H9 (cell line): ENCODE results near the gene MEF2C. TPM values are rescaled to one million over a fixed set of nuclear protein-coding genes. Genes with fewer than 3 reads are reported as not detected.

Source experiments
- DNase-seq: peaks from one replicate; pipeline ENCODE4 v3.0.0-alpha.2; 2017
- H2AFZ ChIP-seq: one replicate; pipeline ENCODE4 v1.6.1; 2013; ENCODE audit warnings: mild to moderate bottlenecking, low read length, control low read depth, moderate library complexity
- H2AK5ac ChIP-seq: 2 replicates; pipeline ENCODE4 v1.6.1; 2013; ENCODE audit warnings: low read length, control low read depth, mixed read lengths; ENCODE audit not compliant: insufficient read length
- H2BK120ac ChIP-seq: one replicate; pipeline ENCODE4 v1.6.1; 2013; ENCODE audit warnings: low read depth, mild to moderate bottlenecking, low read length, control low read depth, inconsistent platforms; ENCODE audit not compliant: poor library complexity, severe bottlenecking
- H2BK12ac ChIP-seq: 2 replicates; pipeline ENCODE4 v1.6.1; 2013; ENCODE audit warnings: low read length, control low read depth, mixed read lengths, low read depth; ENCODE audit not compliant: insufficient read length
- H2BK15ac ChIP-seq: 2 replicates; pipeline ENCODE4 v1.6.1; 2013; ENCODE audit warnings: low read depth, low read length, control low read depth
- H2BK20ac ChIP-seq: one replicate; pipeline ENCODE4 v1.6.1; 2013; ENCODE audit warnings: low read depth, mild to moderate bottlenecking, low read length, control low read depth, inconsistent platforms; ENCODE audit not compliant: poor library complexity, severe bottlenecking
- H2BK5ac ChIP-seq: 2 replicates; pipeline ENCODE4 v1.6.1; 2013; ENCODE audit warnings: low read length, control low read depth, mixed read lengths; ENCODE audit not compliant: insufficient read length
- H3K14ac ChIP-seq: 2 replicates; pipeline ENCODE4 v1.6.1; 2013; ENCODE audit warnings: low read length, control low read depth; ENCODE audit not compliant: insufficient read depth
- H3K18ac ChIP-seq: 2 replicates; pipeline ENCODE4 v1.6.1; 2013; ENCODE audit warnings: low read depth, mild to moderate bottlenecking, mixed read lengths, low read length, control low read depth; ENCODE audit not compliant: insufficient read length
- H3K23ac ChIP-seq: 2 replicates; pipeline ENCODE4 v1.6.1; 2013; ENCODE audit warnings: low read length, control low read depth, mixed read lengths, low read depth; ENCODE audit not compliant: insufficient read length
- H3K23me2 ChIP-seq: 2 replicates; pipeline ENCODE4 v1.6.1; 2013; ENCODE audit warnings: low read depth, mild to moderate bottlenecking, mixed read lengths, low read length, control low read depth; ENCODE audit not compliant: insufficient read length, poor library complexity, severe bottlenecking
- H3K27ac ChIP-seq: 2 replicates; pipeline ENCODE4 v1.5.1; 2013; ENCODE audit warnings: low read length, control low read depth, mixed read lengths, low read depth; ENCODE audit not compliant: insufficient read length
- H3K27me3 ChIP-seq: 2 replicates; pipeline ENCODE4 v1.6.1; 2013; ENCODE audit warnings: low read length, control low read depth, inconsistent platforms; ENCODE audit not compliant: insufficient read depth
- H3K4ac ChIP-seq: 2 replicates; pipeline ENCODE4 v1.6.1; 2013; ENCODE audit warnings: low read depth, mild to moderate bottlenecking, control low read depth, inconsistent platforms, low read length, moderate library complexity
- H3K4me1 ChIP-seq: 2 replicates; pipeline ENCODE4 v1.6.1; 2013; ENCODE audit warnings: low read length, control low read depth, inconsistent platforms; ENCODE audit not compliant: insufficient read depth
- H3K4me2 ChIP-seq: 2 replicates; pipeline ENCODE4 v1.6.1; 2013; ENCODE audit warnings: low read length, control low read depth, mixed read lengths; ENCODE audit not compliant: insufficient read length, insufficient read depth
- H3K56ac ChIP-seq: 2 replicates; pipeline ENCODE4 v1.6.1; 2013; ENCODE audit warnings: low read depth, mild to moderate bottlenecking, mixed read lengths, low read length, control low read depth; ENCODE audit not compliant: insufficient read length
- H3K79me1 ChIP-seq: 2 replicates; pipeline ENCODE4 v1.6.1; 2013; ENCODE audit warnings: low read depth, mild to moderate bottlenecking, moderate library complexity, low read length, control low read depth, inconsistent platforms; ENCODE audit not compliant: insufficient read depth, poor library complexity, severe bottlenecking
- H3K79me2 ChIP-seq: 2 replicates; pipeline ENCODE4 v1.6.1; 2013; ENCODE audit warnings: low read length, control low read depth, inconsistent platforms; ENCODE audit not compliant: insufficient read depth
- H3K9ac ChIP-seq: 2 replicates; pipeline ENCODE4 v1.6.1; 2013; ENCODE audit warnings: low read length, control low read depth, mixed read lengths; ENCODE audit not compliant: insufficient read length; ENCODE audit errors: extremely low read depth
- H3K9me3 ChIP-seq: one replicate; pipeline ENCODE4 v1.6.1; 2013; ENCODE audit warnings: low read depth, low read length, inconsistent platforms; ENCODE audit not compliant: control insufficient read depth
- H3T11ph ChIP-seq: one replicate; pipeline ENCODE4 v1.6.1; 2013; ENCODE audit warnings: mild to moderate bottlenecking, low read length, control low read depth, inconsistent platforms
- H4K20me1 ChIP-seq: one replicate; pipeline ENCODE4 v1.6.1; 2013; ENCODE audit not compliant: control insufficient read depth, insufficient read length, insufficient read depth
- H4K5ac ChIP-seq: 2 replicates; pipeline ENCODE4 v1.6.1; 2013; ENCODE audit warnings: low read depth, mild to moderate bottlenecking, mixed read lengths, low read length, control low read depth; ENCODE audit not compliant: insufficient read length
- H4K8ac ChIP-seq: replicated peaks from 2 replicates; pipeline ENCODE4 v1.6.1; 2013; ENCODE audit warnings: low read length, control low read depth, mixed read lengths, low read depth; ENCODE audit not compliant: insufficient read length
- H4K91ac ChIP-seq: 2 replicates; pipeline ENCODE4 v1.6.1; 2013; ENCODE audit warnings: low read depth, mild to moderate bottlenecking, moderate library complexity, mixed read lengths, low read length, control low read depth; ENCODE audit not compliant: insufficient read length
- H3K27ac Mint-ChIP-seq, 3 experiments: 2 replicates in 2 of 3; 3 replicates in 1 of 3; pipeline ENCODE4 v1.8.0; 2020 to 2021; ENCODE audit warnings: mixed read lengths in 3 of 3, mild to moderate bottlenecking in 1 of 3, moderate library complexity in 1 of 3
- H3K27me3 Mint-ChIP-seq: 2 replicates; pipeline ENCODE4 v1.8.0; 2021; ENCODE audit warnings: low read depth, mild to moderate bottlenecking, moderate library complexity, mixed read lengths
- H3K36me3 Mint-ChIP-seq, 3 experiments: 2 replicates in 2 of 3; 3 replicates in 1 of 3; pipeline ENCODE4 v1.8.0; 2020 to 2021; ENCODE audit warnings: low read depth in 3 of 3, mixed read lengths in 3 of 3; ENCODE audit not compliant: insufficient read depth in 1 of 3
- H3K4me1 Mint-ChIP-seq, 2 experiments: 2 replicates each; pipeline ENCODE4 v1.8.0; 2020; ENCODE audit warnings: mixed read lengths in 2 of 2
- H3K4me3 Mint-ChIP-seq, 2 experiments: 2 replicates in 1 of 2; 3 replicates in 1 of 2; pipeline ENCODE4 v1.8.0; 2020 to 2021; ENCODE audit warnings: mild to moderate bottlenecking in 2 of 2, mixed read lengths in 2 of 2, moderate library complexity in 1 of 2
- H3K9me3 Mint-ChIP-seq, 2 experiments: 2 replicates in 1 of 2; 3 replicates in 1 of 2; pipeline ENCODE4 v1.8.0; 2020; ENCODE audit warnings: mild to moderate bottlenecking in 2 of 2, mixed read lengths in 2 of 2, moderate library complexity in 1 of 2
- CTCF ChIP-seq: fragments of 200-600 bp; sonication (generic); conservative IDR thresholded peaks from 3 replicates; pipeline ENCODE4 v1.8.0; 2021; ENCODE audit warnings: antibody characterized with exemption, mild to moderate bottlenecking
- WGBS: extraction: QIAGEN DNeasy Blood & Tissue Kit; methylation state at CpG from one replicate; pipeline ENCODE4 v1.1.7; 2013; ENCODE audit warnings: missing lambda C conversion rate, low lambda C conversion rate, mixed read lengths; ENCODE audit not compliant: insufficient read length; ENCODE audit errors: extremely low coverage; 5-methylcytosine and 5-hydroxymethylcytosine counted together
- total RNA-seq: library from RNA; stranded (reverse); gene quantifications from 2 replicates; pipeline ENCODE4 v1.2.1, GENCODE V29; 2021

MEF2C gene
- total RNA-seq, 1 experiment from 2014 or later = 0.11 TPM

GRCh38 chr5:88786789-88787188, 96.2 kb downstream of the MEF2C start:
- H3K14ac ChIP-seq = no peak overlapping the region
- H2BK120ac ChIP-seq = no peak overlapping the region
- no peak overlapping the region for H3K23ac ChIP-seq
- H3K4me1 ChIP-seq = no peaks in the 10 kb centered on the region; the same call in 1 of the 2 replicates
- no peaks in the 10 kb centered on the region for H4K20me1 ChIP-seq
- H3K27ac ChIP-seq = no peak overlapping the region
- H3K27me3 Mint-ChIP-seq = no peaks in the 10 kb centered on the region
- H2AK5ac ChIP-seq = no peak overlapping the region
- no peak overlapping the region for H3K27ac Mint-ChIP-seq
- H2BK12ac ChIP-seq = no peak overlapping the region
- H3K9me3 Mint-ChIP-seq = no peaks in the 10 kb centered on the region
- H3K4me1 Mint-ChIP-seq = peaks cover 16 to 18% of the 10 kb centered on the region in 2 experiments
- no peak overlapping the region for H2BK15ac ChIP-seq
- no peak for DNase-seq
- H3K9me3 ChIP-seq = no peaks in the 10 kb centered on the region
- no peak overlapping the region for H3K9ac ChIP-seq
- no peaks in the 10 kb centered on the region for H3K27me3 ChIP-seq
- no peak overlapping the region for H2BK20ac ChIP-seq
- H4K91ac ChIP-seq = no peak overlapping the region
- H3K4ac ChIP-seq = no peak overlapping the region
- no peak overlapping the region for H3K18ac ChIP-seq
- H3K4me3 Mint-ChIP-seq = no peak overlapping the region
- no peaks in the 10 kb centered on the region for H3K79me1 ChIP-seq
- no peak overlapping the region for H3K56ac ChIP-seq
- no peak overlapping the region for H3T11ph ChIP-seq
- no peaks in the 10 kb centered on the region for H3K36me3 Mint-ChIP-seq
- no peaks in the 10 kb centered on the region for H3K23me2 ChIP-seq
- WGBS = no CpG with 5 or more reads among the region's 2 CpGs
- no peak overlapping the region for H2BK5ac ChIP-seq
- H3K4me2 ChIP-seq = no peak overlapping the region
- no peak overlapping the region for H4K8ac ChIP-seq
- H3K79me2 ChIP-seq = no peaks in the 10 kb centered on the region
- H4K5ac ChIP-seq = no peak overlapping the region
- no peak overlapping the region for H2AFZ ChIP-seq
- TF ChIP-seq CTCF = no peak
